SJSA1 (cell line): ENCODE measurements around the gene ETV2. TPM values are rescaled to one million over a fixed set of nuclear protein-coding genes. Genes with fewer than 3 reads are reported as not detected.
A peak's percentile ranks its signal among the peaks of the same experiment; 100 is the strongest.
"Not testable (repeated sequence)": the region's sequence is repeated elsewhere in the genome, so short reads cannot be mapped to it uniquely, and the experiment has no call there.

ENCODE experiments used
- DNase-seq, 2 experiments: peaks; one replicate each; pipeline ENCODE4 v3.0.0-alpha.2; 2015 to 2020; ENCODE audit warnings: low spot score in 2 of 2, low read depth in 1 of 2
- H3K27ac ChIP-seq: fragments of 250-450 bp; sonication (Bioruptor Pico); 2 replicates; pipeline ENCODE4 v1.5.1; 2020; ENCODE audit warnings: mild to moderate bottlenecking, moderate library complexity
- H3K27me3 ChIP-seq: fragments of 250-450 bp; sonication (Bioruptor Pico); replicated peaks from 2 replicates; pipeline ENCODE4 v1.5.1; 2020; ENCODE audit warnings: mild to moderate bottlenecking, moderate library complexity
- H3K36me3 ChIP-seq: fragments of 250-450 bp; sonication (Bioruptor Pico); 2 replicates; pipeline ENCODE4 v1.5.1; 2020; ENCODE audit warnings: mild to moderate bottlenecking
- H3K4me1 ChIP-seq: fragments of 250-450 bp; sonication (Bioruptor Pico); replicated peaks from 2 replicates; pipeline ENCODE4 v1.6.1; 2021; ENCODE audit warnings: mild to moderate bottlenecking
- H3K4me3 ChIP-seq: fragments of 250-450 bp; sonication (Bioruptor Pico); 2 replicates; pipeline ENCODE4 v1.5.1; 2020; ENCODE audit warnings: mild to moderate bottlenecking
- H3K9me3 ChIP-seq: fragments of 250-450 bp; sonication (Bioruptor Pico); replicated peaks from 2 replicates; pipeline ENCODE4 v1.5.1; 2020; ENCODE audit warnings: mild to moderate bottlenecking
- total RNA-seq: library from RNA; depleted of rRNA; stranded (reverse); fragments of >200 nt; shearing (Covaris generic); gene quantifications from 2 replicates; pipeline ENCODE4 v1.2.3, GENCODE V29; 2014; rRNA removed

The ETV2 gene
- total RNA-seq, 1 experiment from 2014 or later, result 0.82 TPM

DNA sequence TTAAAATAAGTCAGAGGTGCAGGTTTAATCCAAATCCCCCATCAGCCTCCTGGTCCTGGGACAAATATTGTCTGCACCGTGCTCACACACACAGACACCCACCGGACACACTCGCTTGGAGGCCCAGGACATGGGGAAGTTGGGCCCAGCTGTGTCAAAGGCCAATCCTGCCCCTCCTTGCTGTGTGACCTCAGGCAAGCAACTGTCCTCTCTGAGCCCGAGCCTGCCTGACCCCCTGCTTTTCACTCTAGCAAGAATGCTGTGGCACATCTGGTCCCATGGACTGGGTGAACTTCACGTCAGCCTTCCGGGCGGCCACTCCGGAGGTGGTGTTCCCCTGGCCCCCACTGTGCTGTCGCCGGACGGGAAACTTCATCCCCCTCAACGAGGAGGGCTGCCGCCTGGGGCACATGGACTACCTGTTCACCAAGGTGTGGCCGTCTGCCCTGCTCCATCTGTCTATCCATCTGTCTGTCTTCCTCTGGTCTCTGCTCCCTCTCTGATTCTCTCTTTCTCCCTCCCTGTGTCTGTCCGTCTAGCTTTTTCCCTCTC, 34.1 kb downstream of the ETV2 start:
- H3K27ac ChIP-seq, result no peak overlapping the region
- H3K4me3 ChIP-seq, result no peak overlapping the region
- H3K4me1 ChIP-seq, result peaks cover 6% of the 10 kb centered on the region; the same call in 1 of the 2 replicates
- no peaks in the 10 kb centered on the region for H3K9me3 ChIP-seq
- no peak for DNase-seq
- no peaks in the 10 kb centered on the region for H3K36me3 ChIP-seq
- peaks cover 8% of the 10 kb centered on the region for H3K27me3 ChIP-seq

DNA sequence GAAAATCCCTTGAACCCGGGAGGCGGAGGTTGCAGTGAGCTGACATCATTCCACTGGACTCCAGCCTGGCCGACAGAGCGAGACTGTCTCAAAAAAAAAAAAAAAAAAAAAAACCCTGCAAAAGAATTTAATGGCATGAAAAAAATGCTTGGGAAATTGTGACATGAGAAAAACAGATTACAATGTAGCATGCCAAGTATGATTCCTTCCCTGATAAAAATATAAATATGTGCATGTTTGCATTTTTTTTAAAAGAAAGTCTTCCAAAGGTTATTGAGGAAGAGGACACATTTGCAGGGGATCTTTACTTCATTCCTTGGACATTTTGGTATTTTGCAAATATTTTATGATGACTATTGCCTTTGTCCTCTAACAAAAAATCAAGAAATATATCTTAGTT, 48.3 kb downstream of the ETV2 start:
- Histone ChIP-seq H3K4me3 (no peak overlapping the region), H3K27me3 (0 out of 2 replicates have a peak, but pooled peaks cover 4% of the 10 kb centered on the region), H3K36me3 (no peaks in the 10 kb centered on the region), H3K4me1 (no peaks in the 10 kb centered on the region), H3K9me3 (no peaks in the 10 kb centered on the region), H3K27ac (no peak overlapping the region)
- DNase-seq, result no peak

DNA sequence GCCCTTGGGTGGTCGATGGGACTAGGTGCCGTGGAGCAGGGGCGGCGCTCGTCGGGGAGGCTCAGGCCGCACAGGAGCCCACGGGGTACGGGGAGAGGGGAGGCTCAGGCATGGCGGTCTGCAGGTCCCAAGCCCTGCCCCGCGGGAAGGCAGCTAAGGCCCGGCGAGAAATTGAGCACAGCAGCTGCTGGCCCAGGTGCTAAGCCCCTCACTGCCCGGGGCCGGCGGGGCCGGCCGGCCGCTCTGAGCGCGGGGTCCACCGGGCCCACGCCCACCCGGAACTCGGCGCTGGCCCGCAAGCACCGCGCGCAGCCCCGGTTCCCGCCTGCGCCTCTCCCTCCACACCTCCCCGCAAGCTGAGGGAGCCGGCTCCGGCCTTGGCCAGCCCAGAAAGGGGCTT, 49.6 kb downstream of the ETV2 start:
- H3K9me3 ChIP-seq, H3K27ac ChIP-seq, H3K4me1 ChIP-seq, H3K4me3 ChIP-seq, H3K27me3 ChIP-seq, H3K36me3 ChIP-seq, DNase-seq: not testable (repeated sequence)

DNA sequence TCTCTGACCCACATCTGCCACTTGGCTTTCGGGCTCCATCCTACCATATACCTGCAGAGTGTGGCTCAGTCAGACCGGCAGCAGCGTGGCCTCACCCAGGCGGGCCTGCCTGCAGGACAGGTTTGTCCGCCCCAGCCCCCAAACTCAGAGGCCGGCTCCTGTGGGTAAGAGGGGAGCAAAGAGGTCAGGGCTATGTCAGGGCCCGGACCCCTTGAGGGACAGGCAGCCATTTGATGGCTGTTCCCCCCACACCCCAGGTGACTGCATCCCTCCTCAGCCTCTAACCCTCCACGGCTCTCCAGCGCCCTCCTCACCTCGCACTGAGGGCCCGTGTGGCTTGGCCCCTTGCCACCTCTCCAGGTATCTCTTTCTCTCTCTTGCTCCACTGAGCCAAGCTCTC, 50.5 kb downstream of the ETV2 start:
- Histone ChIP-seq H3K36me3 (no peaks in the 10 kb centered on the region), H3K4me1 (no peaks in the 10 kb centered on the region), H3K4me3 (no peak overlapping the region), H3K27me3 (0 out of 2 replicates have a peak, but pooled peaks cover 4% of the 10 kb centered on the region), H3K27ac (no peak overlapping the region), H3K9me3 (no peaks in the 10 kb centered on the region)
- DNase-seq, result no peak

DNA sequence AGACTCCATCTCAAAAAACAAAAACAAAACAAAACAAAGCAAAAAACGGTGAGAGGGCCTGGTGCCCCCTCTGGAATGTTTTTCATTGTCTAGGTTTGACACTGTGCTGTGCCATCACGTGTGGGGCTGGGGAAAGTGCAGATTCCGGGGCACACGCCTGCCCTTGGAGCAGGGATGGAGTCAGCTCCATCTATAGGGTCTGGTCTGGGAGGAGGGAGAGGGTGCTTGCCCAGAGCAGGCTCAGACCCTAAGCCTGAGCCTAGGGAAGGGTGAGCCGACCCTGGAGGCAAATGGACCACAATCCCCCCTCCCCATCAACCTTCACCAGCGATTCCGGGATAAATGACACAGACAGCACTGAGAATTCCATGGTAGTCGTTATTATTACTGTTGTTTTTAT, 51.9 kb downstream of the ETV2 start:
- Histone ChIP-seq H3K36me3 (no peaks in the 10 kb centered on the region), H3K4me1 (no peaks in the 10 kb centered on the region), H3K4me3 (no peak overlapping the region), H3K27me3 (0 out of 2 replicates have a peak, but pooled peaks cover 2% of the 10 kb centered on the region), H3K27ac (no peak overlapping the region), H3K9me3 (no peaks in the 10 kb centered on the region)
- DNase-seq, result no peak

DNA sequence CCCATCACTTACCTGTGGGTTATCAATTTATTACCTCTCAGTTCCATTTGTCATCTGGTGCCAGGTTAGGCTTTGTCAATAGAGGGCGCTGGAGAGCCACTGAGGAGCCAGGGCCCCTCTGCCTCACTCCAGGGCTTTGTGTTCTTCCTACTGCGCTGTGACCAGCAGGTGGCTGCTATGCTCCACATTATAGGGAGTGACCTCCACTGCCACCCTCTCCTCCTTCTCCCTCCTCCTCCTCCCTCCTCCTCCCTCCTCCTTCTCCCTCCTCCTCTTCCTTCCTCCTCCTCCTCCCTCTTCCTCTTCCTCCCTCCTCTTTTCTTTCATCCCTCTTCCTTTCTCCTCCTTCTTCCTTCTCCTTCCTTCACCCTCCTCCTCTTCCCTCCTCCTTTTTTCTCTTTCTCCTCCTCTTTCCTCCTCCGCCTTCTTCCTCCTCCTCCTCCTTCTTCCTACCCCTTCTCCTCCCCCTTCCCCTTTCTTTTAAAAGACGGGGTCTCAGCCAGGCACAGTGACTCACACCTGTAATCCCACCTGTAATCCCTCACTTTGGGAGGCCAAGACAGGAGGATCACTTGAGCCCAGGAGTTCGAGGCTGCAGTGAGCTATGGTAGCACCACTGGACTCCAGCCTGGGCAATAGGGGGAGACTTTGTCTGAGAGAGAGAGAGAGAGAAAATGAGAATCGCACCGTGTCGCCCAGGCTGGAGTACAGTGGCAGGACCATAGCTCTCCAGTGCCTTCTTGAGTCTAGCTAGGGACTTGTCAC, 52.5 kb downstream of the ETV2 start:
- Histone ChIP-seq H3K4me1 (no peaks in the 10 kb centered on the region), H3K9me3 (no peaks in the 10 kb centered on the region), H3K4me3 (no peak overlapping the region), H3K27me3 (no peaks in the 10 kb centered on the region), H3K36me3 (no peaks in the 10 kb centered on the region), H3K27ac (no peak overlapping the region)
- peak; percentile 58 to 85 for DNase-seq

Other genes with a start within 250 kb of the ETV2 start
- gene FFAR2, start 193.5 kb upstream of the ETV2 start, total RNA-seq, result not detected in 2 replicates
- gene KRTDAP, start 151.3 kb upstream of the ETV2 start, total RNA-seq, result not detected in 2 replicates
- not detected in 2 replicates for gene DMKN, start 128.1 kb upstream of the ETV2 start, total RNA-seq
- gene SBSN, start 113.4 kb upstream of the ETV2 start, total RNA-seq, result not detected in 2 replicates
- not detected in 2 replicates for gene GAPDHS, start 108.3 kb upstream of the ETV2 start, total RNA-seq
- gene TMEM147, start 96.1 kb upstream of the ETV2 start, total RNA-seq, result 79.8 and 83.5 TPM in 2 replicates
- not detected in 2 replicates for gene ATP4A, start 78.1 kb upstream of the ETV2 start, total RNA-seq
- gene PMIS2, start 55.6 kb upstream of the ETV2 start, total RNA-seq, result not detected in 2 replicates
- 10.2 and 15.2 TPM in 2 replicates for gene HAUS5, start 29.0 kb upstream of the ETV2 start, total RNA-seq
- 106 and 151 TPM in 2 replicates for gene RBM42, start 12.7 kb upstream of the ETV2 start, total RNA-seq
- 364 and 463 TPM in 2 replicates for gene COX6B1, start 6.6 kb downstream of the ETV2 start, total RNA-seq
- gene UPK1A, start 24.8 kb downstream of the ETV2 start, total RNA-seq, result not detected in 2 replicates
- gene ZBTB32, start 62.8 kb downstream of the ETV2 start, total RNA-seq, result not detected in 2 replicates
- gene KMT2B, start 76.3 kb downstream of the ETV2 start, total RNA-seq, result 4.9 and 7.4 TPM in 2 replicates
- 3.7 and 8.5 TPM in 2 replicates for gene IGFLR1, start 100.7 kb downstream of the ETV2 start, total RNA-seq
- 4.8 and 17.6 TPM in 2 replicates for gene U2AF1L4, start 103.7 kb downstream of the ETV2 start, total RNA-seq
- 16.6 and 28.7 TPM in 2 replicates for gene PSENEN, start 103.9 kb downstream of the ETV2 start, total RNA-seq
- 7.1 and 12.4 TPM in 2 replicates for gene LIN37, start 106.8 kb downstream of the ETV2 start, total RNA-seq
- gene HSPB6, start 115.3 kb downstream of the ETV2 start, total RNA-seq, result not detected in 2 replicates
- 7.3 and 8.8 TPM in 2 replicates for gene PROSER3, start 116.4 kb downstream of the ETV2 start, total RNA-seq
- 3.7 and 4.6 TPM in 2 replicates for gene ARHGAP33, start 133.8 kb downstream of the ETV2 start, total RNA-seq
- gene PRODH2, start 171.1 kb downstream of the ETV2 start, total RNA-seq, result not detected in 2 replicates
- gene NPHS1, start 210.8 kb downstream of the ETV2 start, total RNA-seq, result not detected in 2 replicates
- gene KIRREL2, start 215.2 kb downstream of the ETV2 start, total RNA-seq, result not detected in 2 replicates
- gene APLP1, start 226.8 kb downstream of the ETV2 start, total RNA-seq, result 11.1 and 11.6 TPM in 2 replicates